ENCODE results near the gene GALNT8.
"Not testable (repeated sequence)": the region's sequence is repeated elsewhere in the genome, so short reads cannot be mapped to it uniquely, and the experiment has no call there.

The GALNT8 gene, protein sequence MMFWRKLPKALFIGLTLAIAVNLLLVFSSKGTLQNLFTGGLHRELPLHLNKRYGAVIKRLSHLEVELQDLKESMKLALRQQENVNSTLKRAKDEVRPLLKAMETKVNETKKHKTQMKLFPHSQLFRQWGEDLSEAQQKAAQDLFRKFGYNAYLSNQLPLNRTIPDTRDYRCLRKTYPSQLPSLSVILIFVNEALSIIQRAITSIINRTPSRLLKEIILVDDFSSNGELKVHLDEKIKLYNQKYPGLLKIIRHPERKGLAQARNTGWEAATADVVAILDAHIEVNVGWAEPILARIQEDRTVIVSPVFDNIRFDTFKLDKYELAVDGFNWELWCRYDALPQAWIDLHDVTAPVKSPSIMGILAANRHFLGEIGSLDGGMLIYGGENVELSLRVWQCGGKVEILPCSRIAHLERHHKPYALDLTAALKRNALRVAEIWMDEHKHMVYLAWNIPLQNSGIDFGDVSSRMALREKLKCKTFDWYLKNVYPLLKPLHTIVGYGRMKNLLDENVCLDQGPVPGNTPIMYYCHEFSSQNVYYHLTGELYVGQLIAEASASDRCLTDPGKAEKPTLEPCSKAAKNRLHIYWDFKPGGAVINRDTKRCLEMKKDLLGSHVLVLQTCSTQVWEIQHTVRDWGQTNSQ

GRCh38 chr12:4719821-4720636 is at the start of gene GALNT8:
TSS of gene GALNT8 (plus strand) at chr12:4720400. CDS start at chr12:4720678, 278 bp downstream.
- DNase-seq (ENCODE audit: low read depth): no peak

- DNase-seq (ENCODE audit: low read depth): no peak
Measured at GRCh38 chr12:4679711-4680110, 40.5 kb upstream of the GALNT8 start.

DNA sequence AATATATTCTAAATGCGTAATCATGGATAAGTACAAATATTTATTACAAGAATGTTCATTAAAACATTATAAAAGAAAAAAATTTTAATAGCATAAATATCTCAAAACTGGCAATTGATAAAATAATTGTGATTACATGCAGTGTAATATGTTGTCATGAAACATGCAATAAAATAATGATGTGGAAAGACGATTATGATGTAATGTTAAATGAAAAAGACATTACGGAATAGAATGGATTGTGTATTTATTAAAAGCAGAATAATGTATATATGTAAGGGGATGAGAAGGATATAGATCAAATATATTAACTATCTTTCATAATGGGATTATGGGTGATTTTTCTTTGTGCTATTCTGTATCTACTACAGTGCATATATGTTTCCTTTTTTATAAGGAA is 38.5 kb upstream of the GALNT8 start:
- no peak for DNase-seq (ENCODE audit: low read depth)

DNA sequence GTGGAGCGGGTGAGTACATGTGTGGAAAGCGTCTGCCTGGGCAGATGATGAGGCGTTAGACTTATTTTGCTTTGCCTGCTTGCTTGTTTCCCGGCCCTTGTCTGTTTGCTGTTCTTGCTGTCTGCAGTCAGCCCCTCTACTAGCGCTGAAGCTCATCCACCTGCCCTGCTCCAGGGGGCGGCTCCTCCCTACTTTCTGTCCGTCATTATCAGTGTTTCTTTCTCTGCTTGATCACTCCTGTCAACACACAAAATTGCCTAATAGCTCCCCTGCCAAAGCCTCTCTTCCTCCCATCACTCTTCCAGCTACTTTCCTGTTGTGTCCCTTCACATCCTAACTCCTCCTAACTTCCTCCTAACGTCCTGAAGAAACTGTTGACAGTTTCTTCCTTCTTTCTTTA is 34.9 kb upstream of the GALNT8 start:
- DNase-seq (ENCODE audit: low read depth): no peak

- DNase-seq (ENCODE audit: low read depth): no peak
Measured at GRCh38 chr12:4690760-4691159, 29.4 kb upstream of the GALNT8 start.

DNA sequence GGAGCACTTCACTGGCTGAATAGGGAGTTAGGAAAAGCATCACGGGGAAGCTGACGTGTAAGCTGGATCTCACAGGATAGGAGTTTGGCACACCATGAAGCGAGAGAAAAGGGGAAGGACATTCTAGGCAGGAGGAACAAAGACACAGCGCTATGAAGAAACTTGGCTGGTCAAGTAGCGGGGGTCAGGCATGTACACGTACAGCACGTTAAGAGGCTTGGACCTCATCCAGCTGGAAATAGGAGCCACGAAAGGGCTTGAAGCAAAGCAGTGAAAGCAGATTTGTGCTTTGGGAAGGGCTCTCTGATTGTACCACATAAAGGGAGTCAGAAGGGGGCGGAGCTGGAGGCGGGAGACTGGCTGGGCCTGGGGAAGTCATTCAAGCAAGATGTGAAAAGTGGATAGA is 19.6 kb upstream of the GALNT8 start:
- DNase-seq (ENCODE audit: low read depth): no peak

DNA sequence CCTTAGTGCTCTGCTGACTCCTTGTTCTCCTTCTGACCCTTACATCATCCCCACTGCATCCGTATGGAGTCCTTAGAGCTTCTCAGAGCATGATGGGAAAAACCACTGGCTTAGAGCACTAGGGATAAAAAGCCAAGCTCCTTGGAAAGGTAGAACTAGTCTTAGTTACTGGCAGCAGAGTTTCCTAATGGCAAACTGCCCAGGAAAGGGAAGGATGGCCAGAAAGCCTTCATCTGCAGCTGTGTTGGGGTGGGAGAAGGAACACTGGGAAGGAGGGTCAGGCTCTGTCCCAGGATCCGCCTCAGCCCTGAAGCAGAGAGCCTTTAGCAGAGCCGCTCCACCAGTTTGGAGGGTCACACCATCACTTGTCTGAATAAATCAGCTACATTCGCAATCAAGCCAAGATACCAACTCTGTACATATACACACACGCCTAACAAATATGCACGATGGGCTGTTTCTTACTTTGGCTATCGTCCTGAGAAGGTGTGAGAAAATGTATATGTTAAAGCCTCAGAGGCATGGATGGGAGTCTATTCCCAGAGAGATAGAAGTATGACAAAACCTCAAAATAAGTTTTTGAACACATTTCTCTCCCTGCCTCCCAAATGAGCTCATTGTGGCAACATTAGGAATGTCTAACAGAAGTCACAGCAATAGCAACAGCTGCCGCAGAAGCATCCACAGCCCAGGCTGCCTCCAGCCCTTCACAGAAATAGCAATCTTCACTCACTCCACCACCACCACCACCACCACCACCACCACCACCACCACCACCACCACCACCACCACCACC is 18.6 kb upstream of the GALNT8 start:
- no peak for DNase-seq (ENCODE audit: low read depth)

DNA sequence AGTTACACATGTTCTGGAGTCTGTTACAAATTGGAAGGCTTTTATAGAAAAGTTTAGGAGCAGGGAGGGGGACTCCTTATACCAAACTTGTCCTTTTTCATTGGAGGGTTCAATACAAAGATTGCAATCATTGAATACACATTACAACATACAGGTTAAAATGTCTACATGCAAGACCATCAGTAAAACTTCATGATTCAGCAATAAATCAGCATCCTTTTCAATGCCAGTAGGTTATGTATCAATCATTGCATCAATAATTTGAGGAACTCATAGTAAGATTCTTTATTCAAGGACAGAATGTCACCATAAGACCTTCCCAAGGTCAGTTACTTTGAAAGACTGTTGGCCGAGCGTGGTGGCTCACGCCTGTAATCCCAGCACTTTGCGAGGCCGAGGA is 16.5 kb upstream of the GALNT8 start:
- DNase-seq (ENCODE audit: low read depth): no peak

- DNase-seq (ENCODE audit: low read depth): no peak
Measured at GRCh38 chr12:4705824-4706223, 14.4 kb upstream of the GALNT8 start.

DNA sequence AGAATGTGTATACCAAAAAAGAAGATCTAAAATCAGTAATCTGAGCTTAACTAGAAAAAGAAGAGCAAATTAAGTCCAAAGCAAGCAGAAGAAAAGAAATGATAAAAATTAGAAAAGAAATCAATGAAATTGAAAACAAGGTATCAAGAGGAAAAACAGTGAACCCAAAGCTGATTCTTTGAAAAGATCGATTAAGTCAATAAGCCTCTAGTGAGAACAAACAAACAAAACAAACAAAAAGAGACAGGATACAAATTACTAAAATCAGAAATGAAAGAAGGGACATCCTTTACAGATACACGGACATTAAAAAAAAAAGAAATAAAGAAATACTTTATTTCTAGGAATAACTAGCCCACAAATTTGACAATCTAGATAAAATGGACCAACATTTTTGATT is 12.9 kb upstream of the GALNT8 start:
- no peak for DNase-seq (ENCODE audit: low read depth)

DNA sequence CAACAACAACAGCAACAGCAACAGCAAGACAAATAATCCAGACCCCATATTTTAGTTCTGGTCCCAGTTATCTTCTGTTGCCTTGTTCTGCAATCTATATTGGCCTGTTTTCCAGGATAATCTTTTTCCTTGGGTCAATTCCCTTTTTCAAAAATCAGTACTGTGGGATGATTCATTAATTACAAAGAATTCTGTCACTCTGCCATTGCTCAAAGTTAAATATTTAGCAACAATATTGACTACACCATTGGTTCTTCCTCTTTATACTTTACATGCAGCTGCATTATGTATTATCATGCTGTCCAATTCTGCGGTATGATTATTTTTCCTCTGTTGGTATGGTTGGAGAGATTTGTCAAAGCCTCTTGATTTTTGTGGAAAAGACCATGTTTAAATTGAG is 10.1 kb upstream of the GALNT8 start:
- no peak for DNase-seq (ENCODE audit: low read depth)

DNA sequence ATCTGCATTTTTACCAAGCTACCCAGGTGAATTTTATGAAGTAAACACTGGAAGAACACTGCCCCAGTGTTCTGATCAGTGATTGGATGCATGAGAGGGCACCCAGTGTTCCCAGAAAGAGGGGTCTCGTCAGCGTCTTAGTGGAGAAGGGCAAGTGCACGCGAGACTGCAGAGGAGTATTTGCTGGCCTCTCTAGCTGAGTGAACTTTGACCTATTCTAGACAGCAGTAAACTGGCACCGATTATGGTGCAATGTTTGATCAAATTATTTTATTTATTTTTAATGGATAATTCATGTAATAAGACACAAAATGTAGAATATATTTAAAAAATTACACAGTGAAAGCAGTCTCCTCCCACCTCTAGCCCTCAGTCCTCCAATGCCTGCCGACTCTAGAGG is 5.3 kb upstream of the GALNT8 start:
- no peak for DNase-seq (ENCODE audit: low read depth)

DNA sequence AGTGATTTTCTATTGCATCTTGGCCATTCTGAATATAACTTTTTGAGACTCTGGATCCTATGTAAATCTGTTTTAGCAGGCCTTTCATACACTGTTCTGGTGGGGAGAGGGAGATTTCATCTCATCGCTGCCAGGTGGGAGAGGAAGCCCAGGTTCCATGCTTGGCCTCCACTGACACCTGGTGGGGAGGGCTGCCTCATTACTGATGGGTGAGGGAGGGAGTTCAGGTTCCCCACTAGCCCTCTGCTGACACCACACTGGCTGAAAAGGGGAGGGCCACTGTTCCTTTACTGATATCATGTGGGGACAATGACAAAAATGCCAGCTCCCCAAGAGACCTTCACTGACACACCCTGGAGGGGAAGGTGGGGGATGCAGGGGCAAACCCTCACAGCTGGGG is 2.4 kb upstream of the GALNT8 start:
- DNase-seq (ENCODE audit: low read depth): no peak

- no peak for DNase-seq (ENCODE audit: low read depth)
Measured at GRCh38 chr12:4720637-4720995, 416 bp downstream of the GALNT8 start.

- not testable (repeated sequence) for DNase-seq (ENCODE audit: low read depth)
Measured at GRCh38 chr12:4721587-4721986, 1.4 kb downstream of the GALNT8 start.

- no peak for DNase-seq (ENCODE audit: low read depth)
Measured at GRCh38 chr12:4723226-4723625, 3.0 kb downstream of the GALNT8 start.

DNA sequence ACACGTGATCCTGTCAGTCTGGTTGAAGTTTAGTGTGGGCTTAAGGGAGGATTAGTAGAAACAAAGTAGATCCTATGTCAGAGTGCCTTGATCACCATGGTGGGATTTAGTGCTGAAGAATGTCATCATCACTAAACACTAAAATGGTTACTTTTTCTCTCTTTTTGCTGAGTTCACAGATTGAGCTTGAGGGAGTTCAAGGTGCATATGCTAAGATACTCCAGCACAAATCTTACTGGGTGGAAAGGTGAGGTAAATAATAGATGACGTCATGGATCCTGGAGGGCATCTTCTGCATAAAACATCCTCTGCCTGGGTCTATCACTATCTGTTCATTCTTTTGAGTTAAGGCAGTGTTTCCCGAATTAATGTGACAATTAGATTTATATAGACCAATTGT is 4.9 kb downstream of the GALNT8 start:
- no peak for DNase-seq (ENCODE audit: low read depth)

- no peak for DNase-seq (ENCODE audit: low read depth)
Measured at GRCh38 chr12:4734625-4735340, 14.6 kb downstream of the GALNT8 start.

- no peak for DNase-seq (ENCODE audit: low read depth)
Measured at GRCh38 chr12:4736091-4736490, 15.9 kb downstream of the GALNT8 start.

GRCh38 chr12:4738541-4738940 is 18.3 kb downstream of the GALNT8 start:
- no peak for DNase-seq (ENCODE audit: low read depth)

- no peak for DNase-seq (ENCODE audit: low read depth)
Measured at GRCh38 chr12:4742416-4742970, 22.3 kb downstream of the GALNT8 start.

All from GM04504 (cell line).